ENCODE data around the gene RHOT2. TPM values are rescaled to one million over a fixed set of nuclear protein-coding genes. Genes with fewer than 3 reads are reported as not detected.

Gene RHOT2
- total RNA-seq, 1 donor from 2014 or later: 34.0 TPM

DNA sequence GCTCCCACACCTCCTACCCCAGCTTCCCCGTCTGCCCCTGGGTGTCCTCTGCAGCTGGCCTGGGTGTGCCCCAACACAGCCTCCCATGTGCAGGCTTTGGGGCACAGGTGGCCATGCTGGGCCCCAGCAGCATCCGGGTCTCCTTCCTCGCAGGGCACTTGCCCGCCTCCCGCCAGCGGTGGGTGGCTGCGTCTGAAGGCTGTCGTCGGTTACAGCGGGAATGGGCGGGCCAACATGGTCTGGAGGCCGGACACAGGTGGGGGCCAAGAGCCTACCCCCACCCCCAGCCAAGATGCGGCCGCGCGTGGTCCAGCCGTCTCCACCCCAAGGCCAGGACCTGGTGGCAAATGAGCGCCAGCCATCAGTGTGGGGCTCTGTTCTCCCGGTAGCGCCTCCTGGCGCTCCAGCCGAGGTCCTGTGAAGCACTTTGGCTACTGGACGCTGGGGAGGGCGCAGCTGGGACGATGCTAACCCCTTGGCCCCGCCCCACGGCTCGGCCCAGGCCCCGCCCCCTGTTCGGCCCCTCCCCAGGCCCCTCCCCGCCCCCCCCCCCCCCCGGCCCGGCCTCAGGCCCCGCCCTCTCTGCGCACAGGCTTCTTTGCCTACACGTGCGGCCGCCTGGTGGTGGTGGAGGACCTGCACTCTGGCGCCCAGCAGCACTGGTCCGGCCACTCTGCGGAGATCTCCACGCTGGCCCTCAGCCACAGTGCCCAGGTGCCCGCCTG is 7.3 kb upstream of the RHOT2 start:
- no peaks in the 10 kb centered on the region for H3K27me3 ChIP-seq
- peak; percentile 97 for DNase-seq (ENCODE audit: low spot score)
- H3K4me2 ChIP-seq: peak overlapping the region; percentile 61
- no peak overlapping the region for H3K9ac ChIP-seq
- Mint-ChIP-seq H3K4me1 (peaks cover 4% of the 10 kb centered on the region), H3K27ac (no peak overlapping the region), H3K36me3 (peaks cover 2% of the 10 kb centered on the region), H3K27me3 (ENCODE audit: insufficient read depth, low read depth) (peaks cover 2% of the 10 kb centered on the region), H3K9me3 (no peaks in the 10 kb centered on the region), H3K4me3 (no peak overlapping the region)
- H3K4me3 ChIP-seq: no peak overlapping the region
- H3K79me2 ChIP-seq (ENCODE audit: low read depth): no peaks in the 10 kb centered on the region
- H2AFZ ChIP-seq (replicated peaks): peak overlapping the region; percentile 57
- no peaks in the 10 kb centered on the region for H3K9me3 ChIP-seq (ENCODE audit: low read depth)
- TF ChIP-seq, protein P1, sequence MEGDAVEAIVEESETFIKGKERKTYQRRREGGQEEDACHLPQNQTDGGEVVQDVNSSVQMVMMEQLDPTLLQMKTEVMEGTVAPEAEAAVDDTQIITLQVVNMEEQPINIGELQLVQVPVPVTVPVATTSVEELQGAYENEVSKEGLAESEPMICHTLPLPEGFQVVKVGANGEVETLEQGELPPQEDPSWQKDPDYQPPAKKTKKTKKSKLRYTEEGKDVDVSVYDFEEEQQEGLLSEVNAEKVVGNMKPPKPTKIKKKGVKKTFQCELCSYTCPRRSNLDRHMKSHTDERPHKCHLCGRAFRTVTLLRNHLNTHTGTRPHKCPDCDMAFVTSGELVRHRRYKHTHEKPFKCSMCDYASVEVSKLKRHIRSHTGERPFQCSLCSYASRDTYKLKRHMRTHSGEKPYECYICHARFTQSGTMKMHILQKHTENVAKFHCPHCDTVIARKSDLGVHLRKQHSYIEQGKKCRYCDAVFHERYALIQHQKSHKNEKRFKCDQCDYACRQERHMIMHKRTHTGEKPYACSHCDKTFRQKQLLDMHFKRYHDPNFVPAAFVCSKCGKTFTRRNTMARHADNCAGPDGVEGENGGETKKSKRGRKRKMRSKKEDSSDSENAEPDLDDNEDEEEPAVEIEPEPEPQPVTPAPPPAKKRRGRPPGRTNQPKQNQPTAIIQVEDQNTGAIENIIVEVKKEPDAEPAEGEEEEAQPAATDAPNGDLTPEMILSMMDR (IDR thresholded peaks at IDR 0.05): peak; percentile 60
- no peak for TF ChIP-seq EZH2phosphoT487 (IDR thresholded peaks at IDR 0.05)
- H3K27ac ChIP-seq: no peak overlapping the region
- H4K20me1 ChIP-seq (ENCODE audit: low read depth): peaks cover 5% of the 10 kb centered on the region
- peaks cover 3% of the 10 kb centered on the region for H3F3A ChIP-seq (ENCODE audit: low read depth)
- no peaks in the 10 kb centered on the region for H3K36me3 ChIP-seq
- peaks cover 3% of the 10 kb centered on the region for H3K4me1 ChIP-seq

GRCh38 chr16:661184-661821 is 6.6 kb upstream of the RHOT2 start:
- Mint-ChIP-seq H3K9me3 (no peaks in the 10 kb centered on the region), H3K36me3 (peaks cover 2% of the 10 kb centered on the region), H3K4me3 (no peak overlapping the region), H3K27me3 (ENCODE audit: insufficient read depth, low read depth) (peaks cover 2% of the 10 kb centered on the region), H3K27ac (no peak overlapping the region), H3K4me1 (peaks cover 4% of the 10 kb centered on the region)
- no peaks in the 10 kb centered on the region for H3K9me3 ChIP-seq (ENCODE audit: low read depth)
- H3K4me3 ChIP-seq: no peak overlapping the region
- H3K36me3 ChIP-seq: no peaks in the 10 kb centered on the region
- TF ChIP-seq, protein P1 (IDR thresholded peaks at IDR 0.05): no peak
- TF ChIP-seq EZH2 (IDR thresholded peaks at IDR 0.05): no peak
- TF ChIP-seq EZH2phosphoT487 (IDR thresholded peaks at IDR 0.05): no peak
- H3K27me3 ChIP-seq: no peaks in the 10 kb centered on the region
- H3K9ac ChIP-seq: no peak overlapping the region
- H3F3A ChIP-seq (ENCODE audit: low read depth): peaks cover 3% of the 10 kb centered on the region
- no peak for DNase-seq (ENCODE audit: low spot score)
- H3K79me2 ChIP-seq (ENCODE audit: low read depth): no peaks in the 10 kb centered on the region
- peaks cover 3% of the 10 kb centered on the region for H3K4me1 ChIP-seq
- no peak overlapping the region for H3K4me2 ChIP-seq
- peaks cover 5% of the 10 kb centered on the region for H4K20me1 ChIP-seq (ENCODE audit: low read depth)
- H2AFZ ChIP-seq (replicated peaks): no peak overlapping the region
- no peak overlapping the region for H3K27ac ChIP-seq

DNA sequence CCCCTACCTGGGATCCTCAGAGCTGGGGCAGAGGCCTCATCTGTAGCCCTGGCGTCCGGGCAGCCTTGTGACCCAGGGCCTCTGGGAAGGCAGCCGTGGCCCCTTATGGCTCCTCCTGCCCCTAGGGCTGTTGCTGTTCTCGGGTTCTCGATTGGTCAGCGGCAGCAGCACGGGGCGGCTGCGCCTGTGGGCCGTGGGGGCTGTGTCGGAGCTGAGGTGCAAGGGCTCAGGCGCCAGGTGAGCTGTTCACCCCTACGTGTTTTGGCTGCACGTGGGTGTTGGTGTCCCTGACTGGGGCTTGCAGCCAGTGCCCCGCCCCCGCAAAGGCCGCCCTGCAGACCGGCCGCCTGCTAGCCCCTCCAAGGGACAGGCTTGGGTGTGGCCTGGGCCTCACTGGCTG is 5.8 kb upstream of the RHOT2 start:
- no peak overlapping the region for H3K27ac Mint-ChIP-seq
- H4K20me1 ChIP-seq (ENCODE audit: low read depth): peaks cover 5% of the 10 kb centered on the region
- no peaks in the 10 kb centered on the region for H3K9me3 Mint-ChIP-seq
- no peaks in the 10 kb centered on the region for H3K79me2 ChIP-seq (ENCODE audit: low read depth)
- H3K4me1 ChIP-seq: peaks cover 3% of the 10 kb centered on the region
- no peak overlapping the region for H3K9ac ChIP-seq
- H3K4me2 ChIP-seq: no peak overlapping the region
- H3K4me1 Mint-ChIP-seq: peaks cover 4% of the 10 kb centered on the region
- no peak overlapping the region for H2AFZ ChIP-seq (replicated peaks)
- peaks cover 2% of the 10 kb centered on the region for H3K27me3 Mint-ChIP-seq (ENCODE audit: insufficient read depth, low read depth)
- no peaks in the 10 kb centered on the region for H3K36me3 ChIP-seq
- H3K4me3 ChIP-seq: no peak overlapping the region
- no peak overlapping the region for H3K27ac ChIP-seq
- no peaks in the 10 kb centered on the region for H3K9me3 ChIP-seq (ENCODE audit: low read depth)
- H3K27me3 ChIP-seq: no peaks in the 10 kb centered on the region
- TF ChIP-seq EZH2phosphoT487 (IDR thresholded peaks at IDR 0.05) (no peak), EZH2 (IDR thresholded peaks at IDR 0.05) (no peak)
- TF ChIP-seq, protein P1 (IDR thresholded peaks at IDR 0.05): no peak
- peaks cover 2% of the 10 kb centered on the region for H3K36me3 Mint-ChIP-seq
- H3F3A ChIP-seq (ENCODE audit: low read depth): peaks cover 3% of the 10 kb centered on the region
- no peak for DNase-seq (ENCODE audit: low spot score)
- H3K4me3 Mint-ChIP-seq: no peak overlapping the region

Measured in neural progenitor cell (in vitro differentiated cells).